ENCODE results near the gene RPGRIP1L. TPM values are rescaled to one million over a fixed set of nuclear protein-coding genes. Genes with fewer than 3 reads are reported as not detected.

The RPGRIP1L gene
- total RNA-seq, 1 donor from 2014 or later: 21.4 TPM

DNA sequence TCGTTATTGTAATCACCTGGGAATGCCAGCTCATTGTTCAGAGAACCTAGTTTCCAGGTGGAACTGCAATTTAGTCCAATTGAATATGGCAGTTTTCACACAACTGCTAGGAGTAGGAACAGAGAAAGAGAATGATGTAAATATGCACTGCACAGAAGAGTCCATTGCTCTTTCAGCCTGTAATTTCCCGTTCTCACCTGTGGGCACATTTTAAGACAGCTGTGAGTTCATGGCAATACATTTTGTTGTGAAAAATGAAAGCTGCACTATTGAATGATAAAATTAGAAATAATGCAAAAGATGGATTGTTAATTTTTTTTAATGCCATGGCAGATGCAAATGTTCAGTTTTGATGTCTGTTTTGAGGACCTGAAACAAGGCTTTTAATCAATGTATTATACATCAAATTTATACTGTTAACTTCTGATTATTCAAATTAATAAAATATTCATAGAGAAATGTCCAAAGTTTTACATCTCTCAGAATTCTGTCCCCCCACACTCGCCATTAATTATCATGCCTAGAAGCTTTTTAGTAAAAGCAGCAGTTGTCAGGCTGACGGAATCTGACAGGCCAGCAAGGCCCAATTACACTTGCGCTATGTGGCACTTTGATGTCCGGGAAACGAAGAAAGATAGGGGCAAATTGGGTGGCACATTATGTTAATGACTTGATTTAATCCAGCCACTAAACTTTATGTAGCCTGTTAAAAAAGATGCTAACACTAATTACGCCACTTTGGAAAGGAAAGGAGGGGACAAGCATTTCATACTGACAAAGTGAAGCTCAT lies 72.2 kb downstream of the RPGRIP1L start:
- TF ChIP-seq, protein P1, sequence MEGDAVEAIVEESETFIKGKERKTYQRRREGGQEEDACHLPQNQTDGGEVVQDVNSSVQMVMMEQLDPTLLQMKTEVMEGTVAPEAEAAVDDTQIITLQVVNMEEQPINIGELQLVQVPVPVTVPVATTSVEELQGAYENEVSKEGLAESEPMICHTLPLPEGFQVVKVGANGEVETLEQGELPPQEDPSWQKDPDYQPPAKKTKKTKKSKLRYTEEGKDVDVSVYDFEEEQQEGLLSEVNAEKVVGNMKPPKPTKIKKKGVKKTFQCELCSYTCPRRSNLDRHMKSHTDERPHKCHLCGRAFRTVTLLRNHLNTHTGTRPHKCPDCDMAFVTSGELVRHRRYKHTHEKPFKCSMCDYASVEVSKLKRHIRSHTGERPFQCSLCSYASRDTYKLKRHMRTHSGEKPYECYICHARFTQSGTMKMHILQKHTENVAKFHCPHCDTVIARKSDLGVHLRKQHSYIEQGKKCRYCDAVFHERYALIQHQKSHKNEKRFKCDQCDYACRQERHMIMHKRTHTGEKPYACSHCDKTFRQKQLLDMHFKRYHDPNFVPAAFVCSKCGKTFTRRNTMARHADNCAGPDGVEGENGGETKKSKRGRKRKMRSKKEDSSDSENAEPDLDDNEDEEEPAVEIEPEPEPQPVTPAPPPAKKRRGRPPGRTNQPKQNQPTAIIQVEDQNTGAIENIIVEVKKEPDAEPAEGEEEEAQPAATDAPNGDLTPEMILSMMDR (conservative IDR thresholded peaks at IDR 0.05): no peak
- Mint-ChIP-seq H3K9me3 (no peaks in the 10 kb centered on the region), H3K4me3 (no peak overlapping the region), H3K27me3 (no peaks in the 10 kb centered on the region), H3K27ac (no peak overlapping the region), H3K36me3 (peaks cover 11% of the 10 kb centered on the region), H3K4me1 (ENCODE audit: unreplicated experiment) (peaks cover under 1% of the 10 kb centered on the region)
- no peak for DNase-seq (ENCODE audit: extremely low spot score, unreplicated experiment)

DNA sequence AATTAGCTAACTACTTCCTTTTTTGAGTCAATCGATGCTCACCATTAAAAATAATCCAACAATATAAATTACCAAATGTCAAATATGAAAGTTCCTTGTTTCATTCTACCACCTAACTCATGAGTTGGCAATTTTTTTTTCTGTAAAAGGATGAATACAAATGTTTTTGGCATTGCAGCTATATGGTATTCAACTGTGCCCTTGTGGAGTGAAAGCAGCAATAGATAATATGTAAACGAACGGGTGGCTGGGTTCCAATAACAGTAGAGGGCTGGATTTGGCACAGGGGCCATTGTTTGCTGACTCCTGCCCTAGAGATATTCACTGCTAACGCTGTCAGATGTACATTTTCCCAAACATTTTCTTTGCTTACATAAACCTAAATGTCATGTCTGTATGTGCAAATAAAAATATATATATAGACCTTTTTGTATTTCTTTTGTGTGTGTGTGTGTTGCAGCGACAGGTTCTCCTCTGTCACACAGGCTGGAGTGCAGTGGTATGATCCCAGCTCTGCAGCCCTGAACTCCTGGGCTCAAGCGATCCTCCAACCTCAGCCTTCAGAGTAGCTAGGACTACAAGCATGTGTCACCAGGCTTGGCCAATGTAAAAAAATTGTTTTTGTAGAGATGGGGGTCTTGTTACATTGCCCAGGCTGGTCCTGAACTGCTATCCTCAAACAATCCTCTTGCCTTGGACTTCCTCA lies 73.9 kb downstream of the RPGRIP1L start:
- Mint-ChIP-seq H3K36me3 (peaks cover 11% of the 10 kb centered on the region), H3K27ac (no peak overlapping the region), H3K4me1 (ENCODE audit: unreplicated experiment) (peaks cover 8% of the 10 kb centered on the region), H3K27me3 (no peaks in the 10 kb centered on the region), H3K4me3 (no peak overlapping the region), H3K9me3 (no peaks in the 10 kb centered on the region)
- no peak for DNase-seq (ENCODE audit: extremely low spot score, unreplicated experiment)
- TF ChIP-seq, protein P1 (conservative IDR thresholded peaks at IDR 0.05): no peak

DNA sequence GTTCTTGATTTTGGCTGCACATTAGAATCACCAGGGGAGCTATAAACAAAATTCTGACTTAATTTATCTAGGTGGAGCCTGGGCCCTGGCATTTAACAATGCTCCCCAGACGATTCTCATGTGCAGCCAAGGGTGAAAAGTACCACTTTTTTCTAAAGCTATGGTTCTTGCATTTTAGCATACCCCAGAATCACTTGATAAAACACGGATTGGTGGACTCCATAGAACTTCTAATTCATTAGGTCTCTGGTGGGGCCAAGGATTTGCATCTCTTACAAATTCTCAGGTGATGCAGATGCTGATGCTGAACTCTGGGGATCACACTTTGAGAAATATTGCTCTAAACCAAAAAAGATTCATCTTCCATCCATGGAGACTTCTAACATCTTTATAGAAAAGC lies 74.5 kb downstream of the RPGRIP1L start:
- DNase-seq (ENCODE audit: extremely low spot score, unreplicated experiment): no peak
- no peak overlapping the region for H3K4me3 Mint-ChIP-seq
- TF ChIP-seq, protein P1 (conservative IDR thresholded peaks at IDR 0.05): no peak
- no peaks in the 10 kb centered on the region for H3K27me3 Mint-ChIP-seq
- peaks cover 7% of the 10 kb centered on the region for H3K36me3 Mint-ChIP-seq
- peaks cover 8% of the 10 kb centered on the region for H3K4me1 Mint-ChIP-seq (ENCODE audit: unreplicated experiment)
- no peak overlapping the region for H3K27ac Mint-ChIP-seq
- H3K9me3 Mint-ChIP-seq: no peaks in the 10 kb centered on the region

DNA sequence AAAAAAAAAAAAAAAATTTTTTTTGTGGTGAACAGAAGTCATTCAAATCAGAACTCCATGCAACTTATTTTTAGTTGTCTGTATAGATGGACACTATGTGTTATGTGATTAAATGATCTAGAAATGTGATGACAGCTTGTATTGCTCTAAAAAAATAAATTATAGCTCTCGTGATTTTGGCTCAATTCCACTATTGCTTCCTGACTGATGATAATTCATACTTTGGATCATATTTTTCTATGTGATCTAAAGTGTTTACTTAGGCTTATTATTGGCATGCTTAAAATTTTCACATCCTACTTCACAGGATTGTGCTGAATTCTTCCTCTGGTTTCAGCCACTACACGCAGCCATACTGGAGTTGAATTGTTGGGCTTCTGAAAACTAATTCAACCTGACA lies 76.8 kb downstream of the RPGRIP1L start:
- DNase-seq (ENCODE audit: extremely low spot score, unreplicated experiment): no peak
- TF ChIP-seq, protein P1 (conservative IDR thresholded peaks at IDR 0.05): no peak
- Mint-ChIP-seq H3K36me3 (peaks cover 11% of the 10 kb centered on the region), H3K4me3 (no peak overlapping the region), H3K9me3 (no peaks in the 10 kb centered on the region), H3K27ac (no peak overlapping the region), H3K4me1 (ENCODE audit: unreplicated experiment) (peaks cover 8% of the 10 kb centered on the region), H3K27me3 (no peaks in the 10 kb centered on the region)

DNA sequence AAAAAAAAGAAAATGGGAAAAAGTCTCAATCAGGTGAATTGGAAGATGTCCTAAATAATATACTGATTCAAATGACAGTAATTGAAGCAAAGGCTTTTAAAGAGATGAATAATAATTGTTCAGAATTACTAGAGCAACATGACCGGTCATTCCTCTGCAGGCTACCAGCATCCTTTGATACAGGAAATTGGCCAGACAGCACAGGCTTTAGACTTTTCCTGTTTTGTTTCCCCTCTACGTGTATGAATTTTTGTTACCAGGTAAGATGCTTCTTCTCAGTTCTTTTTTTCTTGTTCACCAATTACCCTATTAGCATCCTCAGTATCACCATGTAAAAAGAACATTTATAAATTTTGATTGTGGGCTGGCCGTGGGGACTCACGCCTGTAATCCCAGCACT lies 77.5 kb downstream of the RPGRIP1L start:
- no peak for DNase-seq (ENCODE audit: extremely low spot score, unreplicated experiment)
- Mint-ChIP-seq H3K4me3 (no peak overlapping the region), H3K36me3 (peaks cover 11% of the 10 kb centered on the region), H3K27me3 (no peaks in the 10 kb centered on the region), H3K4me1 (ENCODE audit: unreplicated experiment) (peaks cover 8% of the 10 kb centered on the region), H3K27ac (no peak overlapping the region), H3K9me3 (no peaks in the 10 kb centered on the region)
- TF ChIP-seq, protein P1 (conservative IDR thresholded peaks at IDR 0.05): no peak

Measured in type B pancreatic cell (in vitro differentiated cells).